ENCODE results near the gene KRT40. TPM values are rescaled to one million over a fixed set of nuclear protein-coding genes. Genes with fewer than 3 reads are reported as not detected.

The KRT40 gene
- polyA plus RNA-seq, 1 experiment: not detected

DNA sequence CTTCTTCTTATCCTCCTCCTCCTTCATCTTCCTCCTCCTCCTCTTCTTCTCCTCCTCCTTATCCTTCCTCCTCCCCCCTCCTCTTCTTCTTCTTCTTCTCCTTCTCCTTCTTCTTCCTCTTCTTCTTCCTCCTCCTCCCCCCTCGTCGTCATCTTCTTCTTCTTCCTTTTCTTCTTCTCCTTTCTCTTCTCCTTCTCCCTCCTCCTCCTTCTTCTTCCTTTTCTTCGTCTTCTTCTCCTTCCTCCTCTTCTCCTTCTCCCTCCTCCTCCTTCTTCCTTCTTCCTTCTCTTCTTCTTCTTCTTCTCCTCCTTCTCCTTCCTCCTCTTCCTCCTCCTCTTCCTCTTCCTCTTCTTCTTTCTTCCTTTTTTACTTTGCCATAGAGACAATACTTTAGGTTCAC lies 41.6 kb downstream of the KRT40 start:
- H3K4me3 ChIP-seq (ENCODE audit: low read depth, low read length): no peak overlapping the region
- no peaks in the 10 kb centered on the region for H3K27me3 ChIP-seq (ENCODE audit: control insufficient read depth, insufficient read depth, low read length)
- no peak for DNase-seq (ENCODE audit: low read depth)
- H3K36me3 ChIP-seq (ENCODE audit: control insufficient read depth, insufficient read depth, low read length): no peaks in the 10 kb centered on the region
- TF ChIP-seq, protein P1, sequence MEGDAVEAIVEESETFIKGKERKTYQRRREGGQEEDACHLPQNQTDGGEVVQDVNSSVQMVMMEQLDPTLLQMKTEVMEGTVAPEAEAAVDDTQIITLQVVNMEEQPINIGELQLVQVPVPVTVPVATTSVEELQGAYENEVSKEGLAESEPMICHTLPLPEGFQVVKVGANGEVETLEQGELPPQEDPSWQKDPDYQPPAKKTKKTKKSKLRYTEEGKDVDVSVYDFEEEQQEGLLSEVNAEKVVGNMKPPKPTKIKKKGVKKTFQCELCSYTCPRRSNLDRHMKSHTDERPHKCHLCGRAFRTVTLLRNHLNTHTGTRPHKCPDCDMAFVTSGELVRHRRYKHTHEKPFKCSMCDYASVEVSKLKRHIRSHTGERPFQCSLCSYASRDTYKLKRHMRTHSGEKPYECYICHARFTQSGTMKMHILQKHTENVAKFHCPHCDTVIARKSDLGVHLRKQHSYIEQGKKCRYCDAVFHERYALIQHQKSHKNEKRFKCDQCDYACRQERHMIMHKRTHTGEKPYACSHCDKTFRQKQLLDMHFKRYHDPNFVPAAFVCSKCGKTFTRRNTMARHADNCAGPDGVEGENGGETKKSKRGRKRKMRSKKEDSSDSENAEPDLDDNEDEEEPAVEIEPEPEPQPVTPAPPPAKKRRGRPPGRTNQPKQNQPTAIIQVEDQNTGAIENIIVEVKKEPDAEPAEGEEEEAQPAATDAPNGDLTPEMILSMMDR (IDR thresholded peaks at IDR 0.05; ENCODE audit: insufficient read depth, low read depth, low read length): no peak
- ChIA-PET POLR2A (no interaction called here), CTCF (no interaction called here)

GRCh38 chr17:40940266-40940665 lies 43.9 kb downstream of the KRT40 start:
- Histone ChIP-seq H3K36me3 (ENCODE audit: control insufficient read depth, insufficient read depth, low read length) (no peaks in the 10 kb centered on the region), H3K4me3 (ENCODE audit: low read depth, low read length) (no peak overlapping the region), H3K27me3 (ENCODE audit: control insufficient read depth, insufficient read depth, low read length) (no peaks in the 10 kb centered on the region)
- TF ChIP-seq, protein P1 (IDR thresholded peaks at IDR 0.05; ENCODE audit: insufficient read depth, low read depth, low read length): no peak
- DNase-seq (ENCODE audit: low read depth): no peak
- POLR2A ChIA-PET: no interaction called here
- CTCF ChIA-PET: interaction anchor here (0.6 kb wide), 1 partner anchor 8 kb away, joined by 3 read pairs; no protein-coding TSS in a partner anchor

GRCh38 chr17:40938981-40939380 lies 45.1 kb downstream of the KRT40 start:
- Histone ChIP-seq H3K36me3 (ENCODE audit: control insufficient read depth, insufficient read depth, low read length) (no peaks in the 10 kb centered on the region), H3K4me3 (ENCODE audit: low read depth, low read length) (no peak overlapping the region), H3K27me3 (ENCODE audit: control insufficient read depth, insufficient read depth, low read length) (no peaks in the 10 kb centered on the region)
- ChIA-PET CTCF (interaction anchor here (1.6 kb wide), 1 partner anchor 610 kb away, joined by 3 read pairs; no protein-coding TSS in a partner anchor), POLR2A (no interaction called here)
- TF ChIP-seq, protein P1 (IDR thresholded peaks at IDR 0.05; ENCODE audit: insufficient read depth, low read depth, low read length): no peak
- no peak for DNase-seq (ENCODE audit: low read depth)

DNA sequence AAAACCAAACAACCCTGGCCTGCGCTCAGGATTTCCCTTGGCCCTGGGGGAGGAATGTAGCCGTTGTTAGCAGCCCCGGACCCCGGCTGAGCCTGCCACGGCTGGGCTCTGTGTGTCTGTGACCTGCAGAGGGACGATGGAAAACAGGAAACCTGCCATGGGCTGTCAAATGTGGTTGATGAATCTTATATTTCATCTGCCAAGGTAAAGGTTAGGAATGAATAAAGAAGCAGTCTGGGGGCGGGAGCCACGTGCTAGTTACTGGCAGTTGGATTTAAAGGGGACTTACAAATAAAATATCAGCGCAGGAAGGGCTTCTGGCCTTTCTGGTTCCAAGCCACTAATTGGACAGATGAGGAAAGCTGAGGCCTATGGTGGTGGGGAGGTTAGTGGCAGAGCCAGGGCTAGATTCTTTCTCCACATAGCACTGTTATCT lies 46.7 kb downstream of the KRT40 start, which contains the start of gene KRT23:
TSS of gene KRT23 (minus strand) at position 263 of the 436 bp plus-strand sequence. CDS start 1,043 bp downstream, outside the sequence.
- no peak within 1 kb of the TSS for H3K4me3 ChIP-seq (ENCODE audit: low read depth, low read length)
- no peaks in the 10 kb centered on the region for H3K36me3 ChIP-seq (ENCODE audit: control insufficient read depth, insufficient read depth, low read length)
- CTCF ChIA-PET: interaction anchor here (1.6 kb wide), 1 partner anchor 611 kb away, joined by 3 read pairs; no protein-coding TSS in a partner anchor
- no peaks in the 10 kb centered on the region for H3K27me3 ChIP-seq (ENCODE audit: control insufficient read depth, insufficient read depth, low read length)
- TF ChIP-seq, protein P1 (IDR thresholded peaks at IDR 0.05; ENCODE audit: insufficient read depth, low read depth, low read length): no peak
- POLR2A ChIA-PET: no interaction called here
- DNase-seq (ENCODE audit: low read depth): no peak

DNA sequence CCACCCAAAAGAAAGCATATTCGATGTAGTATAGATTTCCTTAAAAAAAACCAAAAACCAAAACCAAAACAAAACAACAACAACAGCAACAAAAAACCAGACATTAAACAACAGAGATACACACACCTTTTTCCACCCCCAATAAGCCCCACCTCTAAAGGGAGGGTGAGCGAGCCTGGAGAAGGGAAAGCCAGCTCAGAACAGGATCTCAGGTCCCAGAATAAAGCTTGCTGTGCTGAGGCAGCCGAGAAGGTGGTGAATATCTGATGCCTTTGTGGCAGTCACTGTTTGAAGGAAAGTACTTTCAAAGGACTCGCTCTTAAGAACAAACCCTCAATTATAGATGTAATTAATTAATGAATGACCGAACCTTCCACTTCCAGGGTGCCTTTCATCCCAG lies 47.1 kb downstream of the KRT40 start:
- TF ChIP-seq, protein P1 (IDR thresholded peaks at IDR 0.05; ENCODE audit: insufficient read depth, low read depth, low read length): no peak
- ChIA-PET POLR2A (no interaction called here), CTCF (no interaction called here)
- DNase-seq (ENCODE audit: low read depth): no peak
- Histone ChIP-seq H3K27me3 (ENCODE audit: control insufficient read depth, insufficient read depth, low read length) (no peaks in the 10 kb centered on the region), H3K4me3 (ENCODE audit: low read depth, low read length) (no peak overlapping the region), H3K36me3 (ENCODE audit: control insufficient read depth, insufficient read depth, low read length) (no peaks in the 10 kb centered on the region)
